ENCODE data around the gene INF2. TPM values are rescaled to one million over a fixed set of nuclear protein-coding genes. Genes with fewer than 3 reads are reported as not detected.

INF2 gene
- total and polyA plus RNA-seq, 2 experiments from 2014 or later = 23.0 to 53.3 TPM

DNA sequence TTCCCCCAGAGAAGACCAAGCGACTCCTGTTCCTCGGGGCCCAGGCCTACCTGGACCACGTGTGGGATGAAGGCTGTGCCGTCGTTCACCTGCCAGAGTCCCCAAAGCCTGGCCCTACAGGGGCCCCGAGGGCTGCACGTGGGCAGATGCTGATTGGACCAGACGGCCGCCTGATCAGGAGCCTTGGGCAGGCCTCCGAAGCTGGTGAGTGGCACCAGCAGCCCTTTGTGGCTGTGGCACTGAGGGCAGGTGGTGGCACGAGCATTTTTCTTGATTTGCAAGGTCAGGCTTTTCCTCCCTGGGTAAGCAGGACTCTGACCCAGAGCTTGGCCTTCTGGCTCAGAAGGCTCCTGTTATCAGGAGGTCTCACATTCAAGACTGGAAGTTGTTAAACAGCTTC lies 66.2 kb downstream of the INF2 start:
- Histone ChIP-seq H3K27ac (no peak overlapping the region), H4K20me1 (ENCODE audit: insufficient read depth) (no peaks in the 10 kb centered on the region), H2AFZ (no peak overlapping the region), H3K9me3 (ENCODE audit: low read depth) (no peaks in the 10 kb centered on the region), H3K9me2 (ENCODE audit: insufficient read depth) (no peaks in the 10 kb centered on the region), H3K9ac (peak overlapping the region; percentile 97; the same call in 1 of the 2 replicates), H3K4me2 (ENCODE audit: unreplicated experiment) (no peak overlapping the region), H3K79me2 (ENCODE audit: insufficient read depth) (peaks cover 64% of the 10 kb centered on the region), H3K4me3 (no peak overlapping the region), H3F3A (ENCODE audit: insufficient read depth) (peaks cover 5% of the 10 kb centered on the region), H3K4me1 (ENCODE audit: insufficient read depth) (peaks cover 1% of the 10 kb centered on the region), H3K36me3 (ENCODE audit: low read depth) (peaks cover 5% of the 10 kb centered on the region; the same call in 1 of the 2 replicates), H3K27me3 (replicated peaks; ENCODE audit: insufficient read depth) (no peaks in the 10 kb centered on the region)
- in situ Hi-C loops (cut with MboI) = no loop called here
- 68 to 74% methylated on average over 11 of the region's 11 CpGs for whole genome bisulfite sequencing, 2 experiments (ENCODE audit: low coverage in 1 of 2, low lambda C conversion rate in 2 of 2, missing lambda C conversion rate in 2 of 2)
- TF ChIP-seq EZH2phosphoT487 (IDR thresholded peaks at IDR 0.05; ENCODE audit: insufficient read depth, low read depth) = no peak
- TF ChIP-seq EZH2 (IDR thresholded peaks at IDR 0.05; ENCODE audit: insufficient read depth, poor library complexity, severe bottlenecking) = no peak
- DNase-seq = no peak

DNA sequence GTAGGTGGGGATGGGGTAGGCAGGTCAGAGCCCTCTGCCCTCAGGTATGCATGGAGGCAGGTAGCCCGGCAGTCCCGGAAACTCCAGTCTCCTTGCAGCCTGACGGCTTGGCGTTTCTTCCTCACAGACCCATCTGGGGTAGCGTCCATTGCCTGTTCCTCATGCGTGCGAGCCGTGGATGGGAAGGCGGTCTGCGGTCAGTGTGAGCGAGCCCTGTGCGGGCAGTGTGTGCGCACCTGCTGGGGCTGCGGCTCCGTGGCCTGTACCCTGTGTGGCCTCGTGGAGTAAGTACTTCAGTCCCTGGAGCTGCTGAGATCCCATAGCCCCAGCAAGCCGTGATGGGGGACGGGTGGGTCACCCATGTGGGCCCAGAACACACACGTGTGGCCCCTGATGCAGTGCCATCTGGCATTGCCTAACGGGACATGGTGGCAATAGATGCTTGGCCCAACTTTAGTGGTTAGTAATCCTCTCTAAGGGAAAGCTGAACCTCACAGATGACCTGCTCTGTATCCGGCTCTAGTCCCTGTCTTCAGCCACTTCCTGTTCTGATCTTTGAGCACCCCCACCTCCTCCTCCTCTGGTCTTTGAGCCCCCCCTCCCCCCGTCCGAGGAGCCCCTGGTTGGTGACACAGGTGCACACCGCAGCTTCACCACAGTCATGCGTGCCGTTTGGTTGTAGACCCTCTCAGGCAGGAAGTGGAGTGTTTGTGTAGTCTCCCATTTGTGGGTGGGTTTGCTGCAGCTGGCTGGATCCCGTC lies 67.2 kb downstream of the INF2 start:
- in situ Hi-C loops (cut with MboI) = no loop called here
- Histone ChIP-seq H3K36me3 (ENCODE audit: low read depth) (peaks cover 5% of the 10 kb centered on the region; the same call in 1 of the 2 replicates), H3K27ac (no peak overlapping the region), H3K79me2 (ENCODE audit: insufficient read depth) (peaks cover 64% of the 10 kb centered on the region), H3K9me3 (ENCODE audit: low read depth) (no peaks in the 10 kb centered on the region), H3F3A (ENCODE audit: insufficient read depth) (no peaks in the 10 kb centered on the region), H3K4me2 (ENCODE audit: unreplicated experiment) (no peak overlapping the region), H3K9ac (no peak overlapping the region), H3K9me2 (ENCODE audit: insufficient read depth) (no peaks in the 10 kb centered on the region), H3K27me3 (replicated peaks; ENCODE audit: insufficient read depth) (no peaks in the 10 kb centered on the region), H2AFZ (no peak overlapping the region), H4K20me1 (ENCODE audit: insufficient read depth) (no peaks in the 10 kb centered on the region), H3K4me3 (no peak overlapping the region), H3K4me1 (ENCODE audit: insufficient read depth) (no peaks in the 10 kb centered on the region)
- 78 to 79% methylated on average over 26 to 27 of the region's 27 CpGs for WGBS, 2 experiments (ENCODE audit: low coverage in 1 of 2, low lambda C conversion rate in 2 of 2, missing lambda C conversion rate in 2 of 2)
- TF ChIP-seq EZH2phosphoT487 (IDR thresholded peaks at IDR 0.05; ENCODE audit: insufficient read depth, low read depth) (no peak), EZH2 (IDR thresholded peaks at IDR 0.05; ENCODE audit: insufficient read depth, poor library complexity, severe bottlenecking) (no peak)
- DNase-seq = no peak

DNA sequence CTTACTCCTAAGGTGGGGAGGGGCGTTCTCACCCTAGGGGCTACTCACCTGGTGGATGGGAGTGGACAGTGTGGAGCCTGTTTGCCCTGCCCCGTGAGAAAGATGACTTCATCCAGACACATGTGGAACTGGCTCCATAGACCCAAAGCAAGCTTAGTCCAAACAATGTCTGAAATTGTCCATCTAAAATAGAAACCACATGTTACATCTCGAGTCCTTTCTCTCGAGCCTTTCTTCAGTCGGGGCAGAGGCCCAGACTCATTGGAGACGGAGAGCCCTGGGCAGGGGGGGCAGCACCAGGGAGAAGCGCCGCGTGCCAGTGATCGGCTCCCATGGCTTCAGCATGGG lies 67.8 kb downstream of the INF2 start:
- H3K79me2 ChIP-seq (ENCODE audit: insufficient read depth) = peaks cover 64% of the 10 kb centered on the region
- H3K36me3 ChIP-seq (ENCODE audit: low read depth) = peaks cover 5% of the 10 kb centered on the region; the same call in 1 of the 2 replicates
- 46 to 51% methylated on average over 10 of the region's 10 CpGs for WGBS, 2 experiments (ENCODE audit: low coverage in 1 of 2, low lambda C conversion rate in 2 of 2, missing lambda C conversion rate in 2 of 2)
- H4K20me1 ChIP-seq (ENCODE audit: insufficient read depth) = no peaks in the 10 kb centered on the region
- no peaks in the 10 kb centered on the region for H3K27me3 ChIP-seq (replicated peaks; ENCODE audit: insufficient read depth)
- H3F3A ChIP-seq (ENCODE audit: insufficient read depth) = no peaks in the 10 kb centered on the region
- no peaks in the 10 kb centered on the region for H3K4me1 ChIP-seq (ENCODE audit: insufficient read depth)
- in situ Hi-C loops (cut with MboI) = no loop called here
- no peak overlapping the region for H3K9ac ChIP-seq
- H2AFZ ChIP-seq = no peak overlapping the region
- no peak overlapping the region for H3K4me2 ChIP-seq (ENCODE audit: unreplicated experiment)
- no peak for TF ChIP-seq EZH2 (IDR thresholded peaks at IDR 0.05; ENCODE audit: insufficient read depth, poor library complexity, severe bottlenecking)
- no peak for TF ChIP-seq EZH2phosphoT487 (IDR thresholded peaks at IDR 0.05; ENCODE audit: insufficient read depth, low read depth)
- H3K9me3 ChIP-seq (ENCODE audit: low read depth) = no peaks in the 10 kb centered on the region
- H3K4me3 ChIP-seq = no peak overlapping the region
- no peak overlapping the region for H3K27ac ChIP-seq
- no peak for DNase-seq
- H3K9me2 ChIP-seq (ENCODE audit: insufficient read depth) = no peaks in the 10 kb centered on the region

- no peak for DNase-seq
- Histone ChIP-seq H3K27ac (no peak overlapping the region), H3K79me2 (ENCODE audit: insufficient read depth) (peaks cover 64% of the 10 kb centered on the region), H2AFZ (no peak overlapping the region), H3K36me3 (ENCODE audit: low read depth) (peaks cover 5% of the 10 kb centered on the region; the same call in 1 of the 2 replicates), H3K4me1 (ENCODE audit: insufficient read depth) (no peaks in the 10 kb centered on the region), H3K4me2 (ENCODE audit: unreplicated experiment) (no peak overlapping the region), H3K9ac (no peak overlapping the region), H3K27me3 (replicated peaks; ENCODE audit: insufficient read depth) (no peaks in the 10 kb centered on the region), H3K9me2 (ENCODE audit: insufficient read depth) (no peaks in the 10 kb centered on the region), H3K4me3 (no peak overlapping the region), H4K20me1 (ENCODE audit: insufficient read depth) (no peaks in the 10 kb centered on the region), H3F3A (ENCODE audit: insufficient read depth) (no peaks in the 10 kb centered on the region), H3K9me3 (ENCODE audit: low read depth) (no peaks in the 10 kb centered on the region)
- in situ Hi-C loops (cut with MboI) = no loop called here
- 89 to 90% methylated on average over 19 of the region's 19 CpGs for WGBS, 2 experiments (ENCODE audit: low coverage in 1 of 2, low lambda C conversion rate in 2 of 2, missing lambda C conversion rate in 2 of 2)
- TF ChIP-seq EZH2phosphoT487 (IDR thresholded peaks at IDR 0.05; ENCODE audit: insufficient read depth, low read depth) = no peak
- TF ChIP-seq EZH2 (IDR thresholded peaks at IDR 0.05; ENCODE audit: insufficient read depth, poor library complexity, severe bottlenecking) = no peak
Measured at GRCh38 chr14:104757681-104758392, 68.4 kb downstream of the INF2 start.

All from GM23248 (cell line).